T47D (cell line): ENCODE measurements around the gene PSMG4.

ENCODE experiments used
- DNase-seq, 2 experiments: peaks; one replicate each; pipeline versions ENCODE4 v3.0.0 to v3.0.0-alpha.2; 2011 to 2012; ENCODE audit warnings: low read depth in 1 of 2, low spot score in 1 of 2
- JUND ChIP-seq: IDR thresholded peaks from 2 replicates; pipeline ENCODE4 v1.6.1; 2012; ENCODE audit warnings: low read depth
- in situ Hi-C: cut with HindIII; loops from 2 replicates; pipeline ENCODE4 v1.10.0; 2016; ENCODE audit warnings: low sequenced_read_pairs, low pct_unique_long_range_greater_than_20kb

PSMG4 gene

GRCh38 chr6:3264356-3264755 is 5.6 kb downstream of the PSMG4 start:
- no peak for DNase-seq
- in situ Hi-C loops = no loop called here
- no peak for TF ChIP-seq JUND

- in situ Hi-C loops = no loop called here
- TF ChIP-seq JUND = no peak
- no peak for DNase-seq
Measured at GRCh38 chr6:3265671-3266070, 6.9 kb downstream of the PSMG4 start.

GRCh38 chr6:3266170-3266569 is 7.4 kb downstream of the PSMG4 start:
- no peak for TF ChIP-seq JUND
- DNase-seq = no peak
- in situ Hi-C loops = no loop called here

- in situ Hi-C loops = no loop called here
- no peak for DNase-seq
- no peak for TF ChIP-seq JUND
Measured at GRCh38 chr6:3267162-3267561, 8.4 kb downstream of the PSMG4 start.

GRCh38 chr6:3268680-3269079 is 9.9 kb downstream of the PSMG4 start:
- in situ Hi-C loops = no loop called here
- TF ChIP-seq JUND = no peak
- DNase-seq = no peak

GRCh38 chr6:3269281-3269975 is 10.7 kb downstream of the PSMG4 start:
- in situ Hi-C loops = no loop called here
- TF ChIP-seq JUND = no peak
- no peak for DNase-seq

- in situ Hi-C loops = no loop called here
- no peak for DNase-seq
- no peak for TF ChIP-seq JUND
Measured at GRCh38 chr6:3270258-3270657, 11.5 kb downstream of the PSMG4 start.

GRCh38 chr6:3271756-3272155 is 13.0 kb downstream of the PSMG4 start:
- TF ChIP-seq JUND = no peak
- no peak for DNase-seq
- in situ Hi-C loops = no loop called here

- no peak for DNase-seq
- no peak for TF ChIP-seq JUND
- in situ Hi-C loops = no loop called here
Measured at GRCh38 chr6:3272911-3273547, 14.3 kb downstream of the PSMG4 start.

GRCh38 chr6:3273707-3274521 is 15.2 kb downstream of the PSMG4 start:
- in situ Hi-C loops = no loop called here
- DNase-seq = no peak
- TF ChIP-seq JUND = no peak

- no peak for TF ChIP-seq JUND
- in situ Hi-C loops = no loop called here
Measured at GRCh38 chr6:3276174-3277167, 17.7 kb downstream of the PSMG4 start.

GRCh38 chr6:3277251-3277650 is 18.5 kb downstream of the PSMG4 start:
- in situ Hi-C loops = no loop called here
- no peak for DNase-seq
- TF ChIP-seq JUND = no peak

More at GRCh38 chr6:3276174-3277167, 17.7 kb downstream of the PSMG4 start:
- no peak for DNase-seq
